H7 (cell line): Measurements from ENCODE around the gene EPHB2. TPM values are rescaled to one million over a fixed set of nuclear protein-coding genes. Genes with fewer than 3 reads are reported as not detected.

Source experiments
- DNase-seq: peaks from one replicate; pipeline ENCODE4 v3.0.0; 2012
- H3K27me3 ChIP-seq: 2 replicates; pipeline ENCODE4 v1.6.0; 2011; ENCODE audit warnings: mild to moderate bottlenecking, low read length; ENCODE audit not compliant: control insufficient read depth, insufficient read depth
- H3K36me3 ChIP-seq: replicated peaks from 2 replicates; pipeline ENCODE4 v1.5.1; 2011; ENCODE audit warnings: low read length; ENCODE audit not compliant: control insufficient read depth, insufficient read depth
- H3K4me3 ChIP-seq: 2 replicates; pipeline ENCODE4 v1.5.1; 2011; ENCODE audit warnings: low read depth, mild to moderate bottlenecking, control low read depth, low read length, moderate library complexity; ENCODE audit not compliant: insufficient read depth
- total RNA-seq: library from RNA; depleted of rRNA; stranded (reverse); fragments of >200 nt; shearing (Covaris generic); gene quantifications from 2 replicates; pipeline ENCODE4 v1.2.3, GENCODE V29; 2014

Gene EPHB2
- total RNA-seq, 1 experiment from 2014 or later: 14.8 TPM

- H3K36me3 ChIP-seq: no peaks in the 10 kb centered on the region
- H3K27me3 ChIP-seq: no peaks in the 10 kb centered on the region
- H3K4me3 ChIP-seq: no peak overlapping the region
- peak; percentile 63 for DNase-seq
Measured at GRCh38 chr1:22798083-22798482, 87.4 kb downstream of the EPHB2 start.

DNA sequence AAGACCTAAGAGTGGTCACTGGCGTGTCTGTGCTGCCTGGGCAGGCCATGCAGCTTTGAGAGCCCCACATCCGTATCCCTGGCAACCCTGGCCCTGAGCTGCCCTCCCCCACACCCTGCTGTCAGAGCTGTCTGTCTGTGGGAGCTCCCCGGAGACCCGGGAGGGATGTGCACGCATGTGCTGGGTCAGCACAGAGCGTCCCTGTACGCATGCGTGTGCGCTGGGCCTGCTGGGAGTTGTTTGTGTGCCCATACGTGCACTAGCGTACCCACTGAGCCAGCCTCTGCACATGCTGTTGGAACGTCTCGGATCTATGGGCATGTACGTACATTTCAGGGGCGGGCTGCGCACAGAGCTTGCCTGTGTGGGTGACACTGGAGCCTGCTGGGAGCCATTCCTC lies 89.3 kb downstream of the EPHB2 start:
- no peaks in the 10 kb centered on the region for H3K36me3 ChIP-seq
- no peaks in the 10 kb centered on the region for H3K27me3 ChIP-seq

GRCh38 chr1:22800629-22801028 lies 90.0 kb downstream of the EPHB2 start:
- Histone ChIP-seq H3K36me3 (no peaks in the 10 kb centered on the region), H3K27me3 (no peaks in the 10 kb centered on the region), H3K4me3 (no peak overlapping the region)
- DNase-seq: no peak

More for the DNA sequence above, 89.3 kb downstream of the EPHB2 start:
- no peak for DNase-seq
- H3K4me3 ChIP-seq: no peak overlapping the region

DNA sequence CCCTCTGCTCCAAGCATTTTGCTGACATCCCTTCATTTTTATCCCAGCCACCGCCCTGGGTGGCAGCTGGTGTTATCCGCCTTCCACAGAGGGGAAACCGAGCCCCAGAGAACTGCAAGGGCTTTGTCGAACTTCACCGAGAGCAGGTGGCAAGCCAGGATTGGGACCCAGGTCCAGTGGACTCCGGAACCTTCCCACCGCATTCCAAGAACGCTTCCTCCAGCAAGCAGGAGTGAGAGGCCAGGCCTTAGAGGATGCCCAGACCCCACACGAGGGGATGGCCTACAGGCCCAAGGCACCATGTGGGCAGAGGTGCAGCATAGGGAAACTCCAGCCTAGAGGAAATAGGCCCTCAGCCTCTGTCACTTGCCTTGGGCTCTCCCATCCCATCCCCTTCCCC lies 90.7 kb downstream of the EPHB2 start:
- H3K27me3 ChIP-seq: no peaks in the 10 kb centered on the region
- DNase-seq: no peak
- no peak overlapping the region for H3K4me3 ChIP-seq
- H3K36me3 ChIP-seq: no peaks in the 10 kb centered on the region

GRCh38 chr1:22801761-22802160 lies 91.1 kb downstream of the EPHB2 start:
- DNase-seq: peak; percentile 91
- Histone ChIP-seq H3K36me3 (no peaks in the 10 kb centered on the region), H3K27me3 (no peaks in the 10 kb centered on the region), H3K4me3 (no peak overlapping the region)

DNA sequence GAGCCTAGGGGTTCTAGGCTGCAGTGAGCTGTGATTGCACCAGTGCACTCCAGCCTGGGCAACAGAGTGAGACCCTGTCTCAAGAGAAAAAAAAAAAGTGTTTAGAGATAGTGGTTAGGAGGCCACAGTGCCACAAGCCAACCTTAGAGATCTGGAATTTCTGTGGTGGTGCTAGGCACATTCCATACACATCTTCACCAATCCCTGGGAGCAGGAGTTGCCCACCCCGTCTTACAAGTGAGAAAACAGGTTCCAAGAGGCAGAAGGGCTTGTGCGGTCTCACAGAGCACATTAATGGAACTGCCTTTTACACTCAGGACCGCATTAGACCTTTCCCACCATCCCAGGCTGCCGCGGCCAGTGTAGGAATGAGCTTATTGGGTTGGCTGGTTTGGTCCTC lies 93.2 kb downstream of the EPHB2 start:
- no peak for DNase-seq
- no peak overlapping the region for H3K4me3 ChIP-seq
- H3K36me3 ChIP-seq: no peaks in the 10 kb centered on the region
- no peaks in the 10 kb centered on the region for H3K27me3 ChIP-seq

- no peak for DNase-seq
- no peaks in the 10 kb centered on the region for H3K36me3 ChIP-seq
- no peaks in the 10 kb centered on the region for H3K27me3 ChIP-seq
- no peak overlapping the region for H3K4me3 ChIP-seq
Measured at GRCh38 chr1:22804406-22804805, 93.8 kb downstream of the EPHB2 start.

- Histone ChIP-seq H3K4me3 (no peak overlapping the region), H3K27me3 (no peaks in the 10 kb centered on the region), H3K36me3 (no peaks in the 10 kb centered on the region)
- peak; percentile 69 for DNase-seq
Measured at GRCh38 chr1:22804969-22805671, 94.5 kb downstream of the EPHB2 start.

GRCh38 chr1:22805672-22806038 lies 95.0 kb downstream of the EPHB2 start:
- H3K4me3 ChIP-seq: no peak overlapping the region
- H3K36me3 ChIP-seq: no peaks in the 10 kb centered on the region
- DNase-seq: peak; percentile 83
- H3K27me3 ChIP-seq: no peaks in the 10 kb centered on the region

DNA sequence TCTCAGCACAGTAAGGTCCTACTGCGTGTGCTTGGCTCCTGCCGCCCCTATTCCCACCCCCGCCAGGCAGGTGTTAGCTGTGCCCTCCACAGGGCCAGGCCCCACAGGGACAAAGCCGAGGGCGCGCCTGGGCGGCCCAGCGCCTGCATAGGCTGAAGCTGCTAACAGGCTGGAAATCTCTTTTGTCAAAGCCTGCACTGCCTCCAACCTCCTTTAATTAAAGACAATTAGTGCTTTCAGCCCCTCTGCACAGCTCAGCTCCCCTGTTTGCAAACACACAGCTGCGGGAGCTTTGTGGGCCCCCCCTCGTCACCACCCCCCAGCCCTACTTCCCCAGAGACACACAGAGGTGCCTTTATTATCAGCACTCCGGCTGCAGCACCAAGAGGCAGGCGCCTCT lies 95.9 kb downstream of the EPHB2 start:
- H3K4me3 ChIP-seq: no peak overlapping the region

DNA sequence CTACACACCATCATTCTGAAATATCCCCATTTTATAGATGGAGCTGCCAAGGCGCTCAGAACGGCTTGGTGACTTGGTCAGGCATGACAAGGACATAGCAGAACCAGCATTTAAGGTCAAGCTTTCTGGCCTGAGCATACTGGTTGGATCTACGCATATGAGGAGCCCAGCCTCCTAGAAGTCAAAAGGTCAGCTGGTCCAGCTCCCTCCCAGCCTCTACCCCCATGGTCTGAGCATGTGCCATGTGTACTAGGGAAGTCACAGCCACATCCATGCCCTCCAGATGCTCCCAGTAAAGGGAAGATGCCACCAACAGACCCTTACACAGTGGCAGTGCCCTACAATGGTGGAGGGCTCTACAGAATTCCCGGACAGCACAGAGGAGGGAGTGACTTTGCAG lies 96.7 kb downstream of the EPHB2 start:
- Histone ChIP-seq H3K27me3 (no peaks in the 10 kb centered on the region), H3K36me3 (no peaks in the 10 kb centered on the region), H3K4me3 (no peak overlapping the region)
- no peak for DNase-seq

More for the DNA sequence above, 95.9 kb downstream of the EPHB2 start:
- H3K27me3 ChIP-seq: no peaks in the 10 kb centered on the region
- peak; percentile 81 for DNase-seq
- no peaks in the 10 kb centered on the region for H3K36me3 ChIP-seq

DNA sequence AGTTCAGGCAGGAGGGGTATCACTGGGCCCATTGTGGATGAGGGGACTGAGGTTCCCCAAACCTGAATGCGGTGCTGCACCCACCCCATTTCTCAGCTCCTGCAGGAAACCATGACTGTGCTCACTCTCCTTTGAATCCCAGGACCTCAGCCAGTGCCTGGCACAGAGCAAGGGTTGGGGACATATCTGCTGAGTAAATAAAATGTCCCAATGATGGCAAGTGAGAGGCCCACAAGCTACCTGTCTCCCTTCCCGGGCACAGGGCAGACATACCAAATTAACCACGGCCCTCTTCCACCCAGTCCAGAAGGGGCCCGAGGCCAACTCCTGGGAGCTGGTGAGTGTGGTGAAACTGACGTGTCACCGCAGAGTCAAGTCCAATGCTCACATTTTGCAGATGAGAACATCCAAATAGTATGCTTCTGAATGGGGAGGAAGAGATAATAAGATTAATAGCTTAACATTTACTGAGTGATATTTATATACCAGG lies 97.6 kb downstream of the EPHB2 start:
- no peak overlapping the region for H3K4me3 ChIP-seq
- no peaks in the 10 kb centered on the region for H3K27me3 ChIP-seq
- DNase-seq: no peak

DNA sequence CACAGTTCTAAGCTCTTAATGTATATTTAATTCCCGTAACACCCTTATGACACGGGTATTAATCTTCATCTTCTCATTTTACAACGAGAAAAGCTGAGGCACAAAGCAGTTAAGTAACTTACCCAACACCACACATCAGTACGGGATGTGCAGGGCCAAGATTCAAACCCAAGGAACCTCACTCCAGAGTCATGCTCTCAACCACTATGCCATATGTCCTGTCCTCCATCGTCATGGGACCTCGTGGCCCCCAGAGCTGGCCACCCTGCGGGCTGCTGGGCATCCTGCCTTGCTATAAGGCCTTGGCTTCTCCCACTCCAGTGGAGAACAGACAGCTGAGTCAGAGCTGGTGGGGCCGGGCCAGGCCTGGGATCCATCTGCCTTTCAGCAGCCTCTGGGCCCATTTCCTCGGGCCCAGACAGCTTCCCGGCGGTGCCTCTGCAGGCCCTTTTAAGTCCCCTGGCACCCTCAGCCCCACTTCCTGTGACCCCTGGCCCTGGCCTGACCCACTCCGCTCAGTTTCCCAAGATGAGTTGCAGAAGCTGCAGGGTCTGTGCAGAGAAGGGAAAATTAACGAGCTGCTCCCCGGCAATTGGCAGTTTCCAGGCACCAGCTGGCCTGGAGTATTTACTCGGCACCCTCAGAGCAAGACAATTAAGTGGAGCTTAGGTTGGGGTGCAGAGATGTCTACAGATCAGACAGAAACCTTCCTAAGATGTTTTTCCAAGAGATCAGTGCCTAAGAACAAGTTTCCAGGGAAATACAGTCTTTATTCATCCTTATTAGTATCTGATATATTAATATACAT lies 98.2 kb downstream of the EPHB2 start:
- H3K4me3 ChIP-seq: no peak overlapping the region
- no peak for DNase-seq

More for the DNA sequence above, 97.6 kb downstream of the EPHB2 start:
- H3K36me3 ChIP-seq: no peaks in the 10 kb centered on the region

GRCh38 chr1:22809783-22810182 lies 99.1 kb downstream of the EPHB2 start:
- Histone ChIP-seq H3K4me3 (no peak overlapping the region), H3K27me3 (no peaks in the 10 kb centered on the region), H3K36me3 (no peaks in the 10 kb centered on the region)
- no peak for DNase-seq

More for the DNA sequence above, 98.2 kb downstream of the EPHB2 start:
- Histone ChIP-seq H3K36me3 (no peaks in the 10 kb centered on the region), H3K27me3 (no peaks in the 10 kb centered on the region)

GRCh38 chr1:22810378-22810777 lies 99.7 kb downstream of the EPHB2 start:
- H3K4me3 ChIP-seq: no peak overlapping the region
- DNase-seq: no peak
- H3K36me3 ChIP-seq: no peaks in the 10 kb centered on the region
- no peaks in the 10 kb centered on the region for H3K27me3 ChIP-seq
